Thyroid gland (tissue), 4 donors: ENCODE data around the gene PLIN1. TPM values are rescaled to one million over a fixed set of nuclear protein-coding genes. Genes with fewer than 3 reads are reported as not detected.

Experiments
- DNase-seq, 2 donors: peaks; one replicate each; pipeline ENCODE4 v3.0.0-alpha.2; 2019
- H3K27ac ChIP-seq, 3 donors: fragments of 200-600 bp; sonication (generic); 1 replicate in 2 of 3; 2 replicates in 1 of 3; pipeline ENCODE4 v1.5.1; 2016 to 2019; ENCODE audit warnings: mild to moderate bottlenecking in 1 of 3, moderate library complexity in 1 of 3
- H3K27me3 ChIP-seq: fragments of 200-600 bp; sonication (generic); one replicate; pipeline ENCODE4 v1.5.1; 2019
- H3K36me3 ChIP-seq, 2 donors: fragments of 200-600 bp; sonication (generic); one replicate each; pipeline ENCODE4 v1.5.1; 2016 to 2019
- H3K4me1 ChIP-seq, 2 donors: fragments of 200-600 bp; sonication (generic); one replicate each; pipeline ENCODE4 v1.5.1; 2017 to 2019
- H3K4me3 ChIP-seq, 3 donors: fragments of 200-600 bp; sonication (generic); replicated peaks in 1 of 3; 1 replicate in 2 of 3; 2 replicates in 1 of 3; pipeline ENCODE4 v1.5.1; 2016; ENCODE audit warnings: mild to moderate bottlenecking in 1 of 3
- H3K9me3 ChIP-seq: fragments of 200-600 bp; sonication (generic); one replicate; pipeline ENCODE4 v1.5.1; 2017
- POLR2A ChIP-seq, 2 donors: fragments of 450-650 bp; IDR thresholded peaks; one replicate each; pipeline ENCODE4 v1.6.1; 2017; ENCODE audit warnings: antibody characterized with exemption in 2 of 2, mild to moderate bottlenecking in 2 of 2, moderate library complexity in 1 of 2
- WGBS, 2 donors: methylation state at CpG; one replicate each; pipeline ENCODE4 v1.1.5; 2017; 5-methylcytosine and 5-hydroxymethylcytosine counted together
- intact Hi-C: fragments of 100-400 bp; cut with DNase I; formaldehyde crosslinking; loops from one replicate; pipeline ENCODE4 v1.15.1; 2023
- total RNA-seq, 4 donors: library from RNA; depleted of rRNA; stranded (reverse); fragments of >200 nt; gene quantifications; one replicate each; pipeline ENCODE4 v1.2.3, GENCODE V29; 2016
- TF ChIP-seq, protein P1 (sequence below), 6 experiments: fragments of 200-600 bp in 3 of 6; fragments of 450-650 bp in 3 of 6; sonication (generic) in 3 of 6; IDR thresholded peaks; one replicate each; pipeline ENCODE4 v1.5.1; 2016 to 2019; ENCODE audit warnings: antibody characterized with exemption in 6 of 6, mild to moderate bottlenecking in 2 of 6, inconsistent platforms in 1 of 6, moderate library complexity in 1 of 6

PLIN1 gene
- total RNA-seq, 4 donors from 2014 or later: 3.3 to 9.9 (median 6.0) TPM

DNA sequence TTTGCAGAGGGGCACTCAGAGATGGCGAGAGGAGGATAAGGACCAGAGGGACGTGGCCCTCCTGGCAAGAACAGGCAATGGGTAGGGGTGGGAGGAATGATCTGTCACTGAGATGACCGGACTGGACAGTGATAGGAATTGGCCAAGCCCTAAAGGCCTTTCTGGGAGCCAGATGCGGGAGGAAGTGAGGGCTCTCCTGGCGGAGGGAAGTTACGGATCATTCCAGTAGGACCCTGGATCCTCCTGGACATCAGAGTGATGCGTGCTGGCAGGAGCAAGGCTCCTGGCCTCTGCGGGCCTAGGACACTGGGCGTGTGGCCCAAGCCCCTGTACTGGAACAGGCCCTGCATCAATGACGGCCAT, 47.3 kb downstream of the PLIN1 start:
- Histone ChIP-seq H3K27ac (no peak overlapping the region), H3K36me3 (peaks cover 21 to 46% of the 10 kb centered on the region in 2 donors)

DNA sequence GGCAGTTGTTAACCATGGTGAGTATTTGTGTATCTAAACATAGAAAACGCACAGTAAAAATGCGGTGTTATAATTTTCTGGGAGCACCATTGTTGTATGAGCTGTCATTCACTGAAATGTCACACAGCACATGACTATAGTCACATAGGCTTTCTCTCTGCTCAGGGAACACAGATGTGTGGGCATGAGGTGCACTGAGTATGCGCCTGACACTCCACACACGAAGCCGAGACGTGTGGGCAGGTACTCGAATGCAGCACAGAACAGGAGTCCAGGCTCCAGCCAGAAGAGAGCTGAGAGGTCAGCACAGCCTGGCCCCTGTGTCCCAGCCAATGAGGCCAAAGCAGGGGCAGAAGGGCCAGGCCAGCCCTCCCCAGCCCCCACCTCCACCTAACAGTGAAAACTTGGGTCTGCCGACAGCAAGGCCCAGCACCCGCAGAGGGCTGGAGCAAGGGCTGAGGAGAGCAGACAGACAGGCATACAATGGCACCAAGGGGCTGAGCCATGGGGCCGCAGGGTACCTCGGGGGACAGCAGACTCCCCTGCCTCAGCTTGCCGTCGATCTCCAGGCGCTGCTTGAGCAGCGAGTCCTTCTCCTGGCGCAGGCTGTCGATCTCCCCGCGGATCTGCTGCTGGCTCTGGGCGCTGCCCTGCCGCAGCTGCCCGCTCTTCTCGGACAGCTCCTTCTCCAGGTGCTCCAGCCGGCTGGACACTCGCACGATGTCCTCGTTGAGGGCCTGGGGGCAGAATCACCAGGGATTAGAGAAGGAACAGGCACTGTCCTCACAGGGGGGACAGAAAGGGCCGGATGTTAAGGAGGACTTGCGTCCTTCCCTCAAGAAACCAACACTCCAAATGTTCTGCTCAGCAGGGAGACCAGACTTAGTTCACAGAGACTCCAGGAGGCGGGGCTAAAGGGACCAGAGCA, 47.9 kb downstream of the PLIN1 start:
- DNase-seq: no peak
- no peak overlapping the region for H3K27ac ChIP-seq
- no peaks in the 10 kb centered on the region for H3K4me1 ChIP-seq
- no peak overlapping the region for H3K4me3 ChIP-seq
- H3K36me3 ChIP-seq: peaks cover 21 to 46% of the 10 kb centered on the region in 2 donors
- TF ChIP-seq, protein P1, sequence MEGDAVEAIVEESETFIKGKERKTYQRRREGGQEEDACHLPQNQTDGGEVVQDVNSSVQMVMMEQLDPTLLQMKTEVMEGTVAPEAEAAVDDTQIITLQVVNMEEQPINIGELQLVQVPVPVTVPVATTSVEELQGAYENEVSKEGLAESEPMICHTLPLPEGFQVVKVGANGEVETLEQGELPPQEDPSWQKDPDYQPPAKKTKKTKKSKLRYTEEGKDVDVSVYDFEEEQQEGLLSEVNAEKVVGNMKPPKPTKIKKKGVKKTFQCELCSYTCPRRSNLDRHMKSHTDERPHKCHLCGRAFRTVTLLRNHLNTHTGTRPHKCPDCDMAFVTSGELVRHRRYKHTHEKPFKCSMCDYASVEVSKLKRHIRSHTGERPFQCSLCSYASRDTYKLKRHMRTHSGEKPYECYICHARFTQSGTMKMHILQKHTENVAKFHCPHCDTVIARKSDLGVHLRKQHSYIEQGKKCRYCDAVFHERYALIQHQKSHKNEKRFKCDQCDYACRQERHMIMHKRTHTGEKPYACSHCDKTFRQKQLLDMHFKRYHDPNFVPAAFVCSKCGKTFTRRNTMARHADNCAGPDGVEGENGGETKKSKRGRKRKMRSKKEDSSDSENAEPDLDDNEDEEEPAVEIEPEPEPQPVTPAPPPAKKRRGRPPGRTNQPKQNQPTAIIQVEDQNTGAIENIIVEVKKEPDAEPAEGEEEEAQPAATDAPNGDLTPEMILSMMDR (IDR thresholded peaks at IDR 0.05): no peak
- no peak for TF ChIP-seq POLR2A (IDR thresholded peaks at IDR 0.05)
- no peaks in the 10 kb centered on the region for H3K27me3 ChIP-seq
- 91 to 95% methylated on average over 26 to 27 of the region's 30 CpGs for WGBS, 2 donors
- intact Hi-C loops: no loop called here
- no peaks in the 10 kb centered on the region for H3K9me3 ChIP-seq

More for the DNA sequence above, 47.3 kb downstream of the PLIN1 start:
- H3K27me3 ChIP-seq: no peaks in the 10 kb centered on the region
- DNase-seq: no peak
- H3K4me3 ChIP-seq: no peak overlapping the region
- no peaks in the 10 kb centered on the region for H3K4me1 ChIP-seq
- H3K9me3 ChIP-seq: no peaks in the 10 kb centered on the region
- intact Hi-C loops: no loop called here
- WGBS, 2 donors: 86 to 89% methylated on average over 10 of the region's 10 CpGs
- TF ChIP-seq POLR2A (IDR thresholded peaks at IDR 0.05): no peak
- TF ChIP-seq, protein P1 (IDR thresholded peaks at IDR 0.05): no peak

DNA sequence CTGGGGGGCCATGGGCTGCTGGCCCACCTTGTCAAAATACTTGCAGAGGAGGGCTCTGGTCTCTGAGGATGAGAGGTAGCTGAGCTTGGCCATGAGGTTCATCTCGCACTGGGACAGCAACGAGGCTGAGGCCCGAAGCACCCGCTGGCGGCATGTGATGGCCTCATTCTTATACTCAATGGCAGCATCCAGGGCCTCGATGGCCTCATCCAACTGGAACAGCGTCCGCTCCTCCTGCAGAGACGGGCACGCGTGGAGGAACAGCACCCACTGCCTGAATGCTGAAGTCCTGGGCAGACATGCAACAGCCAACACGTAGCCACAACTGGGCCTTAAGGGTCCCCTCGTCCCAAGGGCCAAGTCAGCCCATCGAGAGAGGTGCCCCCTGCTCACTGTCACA, 48.9 kb downstream of the PLIN1 start:
- TF ChIP-seq POLR2A (IDR thresholded peaks at IDR 0.05): no peak
- TF ChIP-seq, protein P1 (IDR thresholded peaks at IDR 0.05): no peak
- no peak overlapping the region for H3K27ac ChIP-seq
- H3K9me3 ChIP-seq: no peaks in the 10 kb centered on the region
- H3K36me3 ChIP-seq: peaks cover 21 to 46% of the 10 kb centered on the region in 2 donors
- H3K4me3 ChIP-seq: no peak overlapping the region
- WGBS, 2 donors: 88 to 97% methylated on average over 9 to 11 of the region's 14 CpGs
- no peaks in the 10 kb centered on the region for H3K4me1 ChIP-seq
- no peak for DNase-seq
- no peaks in the 10 kb centered on the region for H3K27me3 ChIP-seq
- intact Hi-C loops: no loop called here

GRCh38 chr15:89629829-89630228, 49.3 kb downstream of the PLIN1 start:
- DNase-seq: no peak
- Histone ChIP-seq H3K9me3 (no peaks in the 10 kb centered on the region), H3K27ac (no peak overlapping the region), H3K4me3 (no peak overlapping the region), H3K36me3 (peaks cover 21 to 46% of the 10 kb centered on the region in 2 donors), H3K27me3 (no peaks in the 10 kb centered on the region), H3K4me1 (no peaks in the 10 kb centered on the region)
- intact Hi-C loops: no loop called here
- no peak for TF ChIP-seq POLR2A (IDR thresholded peaks at IDR 0.05)
- WGBS, 2 donors: 95 to 100% methylated on average over 4 to 5 of the region's 5 CpGs

DNA sequence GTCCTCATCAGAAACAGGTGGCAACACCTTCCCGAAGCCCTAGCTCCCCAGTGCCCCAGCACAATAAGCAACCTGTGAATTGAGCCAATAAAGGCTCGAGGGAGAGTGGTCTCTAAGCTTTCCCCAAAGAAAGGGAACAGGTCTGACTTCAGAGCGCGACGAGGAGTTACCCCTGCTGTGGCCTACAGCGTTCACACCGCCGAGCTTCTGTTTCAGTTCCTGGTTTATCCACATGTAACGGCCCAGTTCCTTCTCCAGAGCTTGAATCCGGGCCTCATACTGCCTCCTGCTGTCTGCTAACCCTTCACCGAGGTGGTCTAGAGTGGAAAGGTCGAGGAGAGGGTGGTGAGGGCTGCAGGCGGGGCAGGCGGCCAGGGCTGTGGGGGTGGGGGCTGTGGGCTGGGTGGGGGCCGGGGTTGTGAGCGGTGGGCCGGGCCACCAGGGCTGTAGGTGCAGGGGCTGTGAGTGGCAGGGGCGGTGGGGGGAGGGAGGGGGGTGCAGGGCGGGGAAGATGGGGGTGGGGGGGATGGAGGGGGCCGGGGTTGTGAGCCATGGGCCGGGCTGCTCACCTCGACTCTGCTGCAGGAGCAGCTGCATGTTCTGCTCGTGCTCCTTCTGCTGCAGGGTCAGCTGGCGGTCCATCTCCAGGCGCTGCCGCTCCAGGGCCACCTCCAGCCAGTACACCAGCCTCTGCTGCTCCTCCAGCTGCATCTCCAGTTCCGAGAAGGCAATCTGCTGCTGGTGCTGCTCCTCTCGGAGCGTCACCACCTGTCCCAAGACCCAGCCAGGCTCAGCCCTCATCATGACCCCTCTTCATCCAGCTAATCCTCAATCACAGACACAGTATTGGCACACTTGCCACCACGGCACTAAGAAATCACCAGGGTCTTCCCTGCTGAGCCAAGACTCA, 50.1 kb downstream of the PLIN1 start:
- H3K27me3 ChIP-seq: no peaks in the 10 kb centered on the region
- peaks cover 21 to 46% of the 10 kb centered on the region in 2 donors for H3K36me3 ChIP-seq
- DNase-seq: no peak
- H3K4me1 ChIP-seq: no peaks in the 10 kb centered on the region
- TF ChIP-seq, protein P1 (IDR thresholded peaks at IDR 0.05): no peak
- TF ChIP-seq POLR2A (IDR thresholded peaks at IDR 0.05): no peak
- H3K9me3 ChIP-seq: no peaks in the 10 kb centered on the region
- no peak overlapping the region for H3K27ac ChIP-seq
- intact Hi-C loops: no loop called here
- H3K4me3 ChIP-seq: no peak overlapping the region
- 93 to 96% methylated on average over 26 to 27 of the region's 30 CpGs for WGBS, 2 donors
